ENCODE data around the gene BAX. TPM values are rescaled to one million over a fixed set of nuclear protein-coding genes. Genes with fewer than 3 reads are reported as not detected.

Gene BAX
- total RNA-seq, 2 experiments from 2014 or later = 285 to 296 TPM

- DNase-seq (no peak), ATAC-seq (ENCODE audit: low read depth) (no peak)
- H3K36me3 Mint-ChIP-seq = peaks cover 1% of the 10 kb centered on the region
- H3K9me3 Mint-ChIP-seq = no peaks in the 10 kb centered on the region
- no peaks in the 10 kb centered on the region for H3K27me3 Mint-ChIP-seq
- POLR2A ChIA-PET = interaction anchor here (0.8 to 1.5 kb wide), 2 partner anchors 11 to 83 kb away, joined by 3 to 5 read pairs; partner anchors contain the start of gene RUVBL2
- no peak overlapping the region for H3K27ac Mint-ChIP-seq
- no peak overlapping the region for H3K4me3 Mint-ChIP-seq
- H3K4me1 Mint-ChIP-seq = no peaks in the 10 kb centered on the region
These were observed 50.4 kb downstream of the BAX start for GRCh38 chr19:49004964-49005614.

DNA sequence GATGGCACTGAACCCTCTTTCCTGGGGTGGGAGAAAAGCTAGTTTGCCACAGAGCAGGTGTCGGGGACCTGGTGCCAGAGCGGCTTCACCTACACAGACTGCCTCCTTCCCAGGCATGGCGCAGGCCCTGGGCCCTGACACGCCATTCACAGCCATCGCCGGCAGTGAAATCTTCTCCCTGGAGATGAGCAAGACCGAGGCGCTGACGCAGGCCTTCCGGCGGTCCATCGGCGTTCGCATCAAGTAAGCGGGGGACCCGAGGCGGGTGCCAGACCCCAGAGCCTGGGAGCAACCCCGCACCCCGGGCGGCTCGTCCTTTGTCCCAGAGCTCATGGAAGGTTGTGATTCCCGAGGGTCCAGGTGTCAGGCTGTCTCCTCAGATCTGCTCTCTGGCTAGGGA lies 52.2 kb downstream of the BAX start:
- DNase-seq = no peak
- no peak overlapping the region for H3K4me3 Mint-ChIP-seq
- H3K4me1 Mint-ChIP-seq = no peaks in the 10 kb centered on the region
- ATAC-seq (ENCODE audit: low read depth) = no peak
- no peaks in the 10 kb centered on the region for H3K27me3 Mint-ChIP-seq
- POLR2A ChIA-PET = interaction anchor here (1.1 kb wide), 1 partner anchor 13 kb away, joined by 7 read pairs; the partner anchor contains the start of gene RUVBL2
- H3K36me3 Mint-ChIP-seq = peaks cover 4% of the 10 kb centered on the region
- no peak overlapping the region for H3K27ac Mint-ChIP-seq
- H3K9me3 Mint-ChIP-seq = no peaks in the 10 kb centered on the region

DNA sequence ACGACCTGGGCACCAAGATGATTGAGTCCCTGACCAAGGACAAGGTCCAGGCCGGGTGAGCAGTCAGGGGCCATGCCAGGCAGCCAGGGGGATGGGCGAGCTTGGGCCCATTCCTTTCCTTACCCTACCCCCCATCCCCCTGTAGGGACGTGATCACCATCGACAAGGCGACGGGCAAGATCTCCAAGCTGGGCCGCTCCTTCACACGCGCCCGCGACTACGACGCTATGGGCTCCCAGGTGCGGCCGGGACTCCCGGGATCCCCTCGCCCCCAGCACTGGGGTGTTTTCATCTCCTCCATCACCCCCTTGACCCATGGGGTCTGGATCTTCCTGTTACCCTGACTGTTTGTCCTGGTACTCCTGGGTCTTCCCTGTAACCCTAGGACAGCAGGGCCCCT lies 55.2 kb downstream of the BAX start:
- H3K4me1 Mint-ChIP-seq = no peaks in the 10 kb centered on the region
- no peaks in the 10 kb centered on the region for H3K27me3 Mint-ChIP-seq
- no peak for ATAC-seq (ENCODE audit: low read depth)
- no peak overlapping the region for H3K27ac Mint-ChIP-seq
- H3K9me3 Mint-ChIP-seq = no peaks in the 10 kb centered on the region
- H3K4me3 Mint-ChIP-seq = no peak overlapping the region
- H3K36me3 Mint-ChIP-seq = peaks cover 4% of the 10 kb centered on the region
- DNase-seq = no peak
- POLR2A ChIA-PET = no interaction called here

DNA sequence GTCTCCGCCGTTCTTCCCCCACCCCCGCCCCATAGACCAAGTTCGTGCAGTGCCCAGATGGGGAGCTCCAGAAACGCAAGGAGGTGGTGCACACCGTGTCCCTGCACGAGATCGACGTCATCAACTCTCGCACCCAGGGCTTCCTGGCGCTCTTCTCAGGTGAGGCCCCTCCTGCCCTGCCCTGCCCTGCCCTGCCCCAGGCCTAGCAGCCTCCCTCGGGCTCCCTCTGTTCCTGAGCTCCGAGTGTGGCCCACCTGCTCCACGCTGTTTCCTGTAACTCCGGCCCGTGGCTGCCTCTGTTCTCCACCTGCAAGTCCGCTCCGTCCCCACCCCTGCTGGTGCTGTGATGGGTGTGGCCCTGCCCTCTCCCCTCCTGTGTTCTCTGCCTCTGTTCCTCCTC lies 55.8 kb downstream of the BAX start:
- H3K4me1 Mint-ChIP-seq = no peaks in the 10 kb centered on the region

DNA sequence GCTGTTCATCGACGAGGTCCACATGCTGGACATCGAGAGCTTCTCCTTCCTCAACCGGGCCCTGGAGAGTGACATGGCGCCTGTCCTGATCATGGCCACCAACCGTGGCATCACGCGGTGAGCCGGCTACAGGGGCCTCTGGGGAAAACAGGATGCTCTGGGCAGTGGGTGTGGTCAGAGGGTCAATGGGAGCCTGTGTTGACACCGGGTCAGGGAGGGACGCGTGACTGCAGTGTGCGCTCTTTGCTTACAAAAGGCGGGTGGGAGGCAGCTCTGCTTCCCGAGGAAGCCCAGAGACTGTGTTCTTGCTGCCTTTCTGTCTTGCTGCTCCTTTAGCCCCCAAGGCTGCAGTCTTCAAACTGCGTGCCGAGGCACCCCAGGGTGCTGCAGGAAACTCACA lies 56.5 kb downstream of the BAX start:
- H3K4me3 Mint-ChIP-seq = no peak overlapping the region
- no peak for DNase-seq
- H3K4me1 Mint-ChIP-seq = no peaks in the 10 kb centered on the region
- ATAC-seq (ENCODE audit: low read depth) = no peak
- no peak overlapping the region for H3K27ac Mint-ChIP-seq
- H3K36me3 Mint-ChIP-seq = peaks cover 3% of the 10 kb centered on the region
- H3K9me3 Mint-ChIP-seq = no peaks in the 10 kb centered on the region
- POLR2A ChIA-PET = no interaction called here
- H3K27me3 Mint-ChIP-seq = no peaks in the 10 kb centered on the region

More for the DNA sequence above, 55.8 kb downstream of the BAX start:
- Mint-ChIP-seq H3K4me3 (no peak overlapping the region), H3K36me3 (peaks cover 3% of the 10 kb centered on the region), H3K27me3 (no peaks in the 10 kb centered on the region), H3K27ac (no peak overlapping the region), H3K9me3 (no peaks in the 10 kb centered on the region)
- DNase-seq (no peak), ATAC-seq (ENCODE audit: low read depth) (no peak)
- POLR2A ChIA-PET = interaction anchor here (0.6 kb wide), 1 partner anchor 806 kb away, joined by 3 read pairs; no protein-coding TSS in a partner anchor

Small RNA genes lying within 50 kb of the gene (microRNA-seq; reads per million reads assigned to microRNA genes)
- gene MIR6798 = not detected

Other genes starting within 250 kb of the BAX start
- gene MAMSTR, start 235.2 kb upstream of the BAX start, total RNA-seq = 1 to 10 TPM; 1.5 to 2.1 TPM
- not detected for gene RASIP1, start 214.3 kb upstream of the BAX start, total RNA-seq
- not detected for gene IZUMO1, start 208.0 kb upstream of the BAX start, total RNA-seq
- gene FUT1, start 202.2 kb upstream of the BAX start, total RNA-seq = under 1 TPM; 0.14 to 0.22 TPM
- not detected for gene FGF21, start 199.4 kb upstream of the BAX start, total RNA-seq
- gene BCAT2, start 143.8 kb upstream of the BAX start, total RNA-seq = 10 to 100 TPM; 40.6 to 43.9 TPM
- 1 to 10 TPM; 2.6 to 3.3 TPM for gene HSD17B14, start 118.4 kb upstream of the BAX start, total RNA-seq
- 1 to 10 TPM; 4.0 to 7.0 TPM for gene PLEKHA4, start 86.3 kb upstream of the BAX start, total RNA-seq
- 10 to 100 TPM; 82.8 to 83.9 TPM for gene PPP1R15A, start 82.5 kb upstream of the BAX start, total RNA-seq
- gene TULP2, start 56.1 kb upstream of the BAX start, total RNA-seq = under 1 TPM in 1 of 2 experiments, not detected in 1; 0.17 TPM
- gene NUCB1, start 54.6 kb upstream of the BAX start, total RNA-seq = 100 to 1,000 TPM; 203 to 214 TPM
- 1 to 10 TPM; 1.7 to 2.6 TPM for gene DHDH, start 21.2 kb upstream of the BAX start, total RNA-seq
- 1,000 to 10,000 TPM; 1,232 to 1,343 TPM for gene FTL, start 10.4 kb downstream of the BAX start, total RNA-seq
- gene GYS1, start 38.4 kb downstream of the BAX start, total RNA-seq = 10 to 100 TPM; 58.0 to 63.1 TPM
- gene RUVBL2, start 39.0 kb downstream of the BAX start, total RNA-seq = 10 to 100 TPM; 71.3 to 76.1 TPM
- not detected for gene LHB, start 62.2 kb downstream of the BAX start, total RNA-seq
- gene CGB3, start 69.5 kb downstream of the BAX start, total RNA-seq = not detected
- not detected for gene CGB2, start 77.0 kb downstream of the BAX start, total RNA-seq
- not detected for gene CGB1, start 82.0 kb downstream of the BAX start, total RNA-seq
- gene CGB5, start 89.0 kb downstream of the BAX start, total RNA-seq = not detected
- not detected for gene CGB8, start 94.2 kb downstream of the BAX start, total RNA-seq
- not detected for gene CGB7, start 102.9 kb downstream of the BAX start, total RNA-seq
- gene NTF4, start 109.9 kb downstream of the BAX start, total RNA-seq = not detected
- not detected for gene KCNA7, start 117.8 kb downstream of the BAX start, total RNA-seq
- 100 to 1,000 TPM; 321 to 328 TPM for gene SNRNP70, start 130.6 kb downstream of the BAX start, total RNA-seq
- 10 to 100 TPM in 1 of 2 experiments, 1 to 10 TPM in 1; 8.9 to 10.1 TPM for gene LIN7B, start 159.5 kb downstream of the BAX start, total RNA-seq
- 1 to 10 TPM; 1.3 to 1.7 TPM for gene C19orf73, start 164.3 kb downstream of the BAX start, total RNA-seq
- 1 to 10 TPM; 3.6 to 4.6 TPM for gene PPFIA3, start 164.7 kb downstream of the BAX start, total RNA-seq
- gene HRC, start 200.5 kb downstream of the BAX start, total RNA-seq = not detected
- gene TRPM4, start 202.9 kb downstream of the BAX start, total RNA-seq = under 1 TPM; 0.19 to 0.34 TPM